HG03565 (cell line): ENCODE results near the gene ICAM4.

Experiments used
- ATAC-seq: cut with Tn5 transposase; IDR thresholded peaks from one replicate; pipeline ENCODE4 v1.9.1; 2021; ENCODE audit warnings: mild to moderate bottlenecking, moderate library complexity; ENCODE audit not compliant: unreplicated experiment

ICAM4 gene

GRCh38 chr19:10317045-10317856 lies 30.5 kb downstream of the ICAM4 start:
- no peak for ATAC-seq

DNA sequence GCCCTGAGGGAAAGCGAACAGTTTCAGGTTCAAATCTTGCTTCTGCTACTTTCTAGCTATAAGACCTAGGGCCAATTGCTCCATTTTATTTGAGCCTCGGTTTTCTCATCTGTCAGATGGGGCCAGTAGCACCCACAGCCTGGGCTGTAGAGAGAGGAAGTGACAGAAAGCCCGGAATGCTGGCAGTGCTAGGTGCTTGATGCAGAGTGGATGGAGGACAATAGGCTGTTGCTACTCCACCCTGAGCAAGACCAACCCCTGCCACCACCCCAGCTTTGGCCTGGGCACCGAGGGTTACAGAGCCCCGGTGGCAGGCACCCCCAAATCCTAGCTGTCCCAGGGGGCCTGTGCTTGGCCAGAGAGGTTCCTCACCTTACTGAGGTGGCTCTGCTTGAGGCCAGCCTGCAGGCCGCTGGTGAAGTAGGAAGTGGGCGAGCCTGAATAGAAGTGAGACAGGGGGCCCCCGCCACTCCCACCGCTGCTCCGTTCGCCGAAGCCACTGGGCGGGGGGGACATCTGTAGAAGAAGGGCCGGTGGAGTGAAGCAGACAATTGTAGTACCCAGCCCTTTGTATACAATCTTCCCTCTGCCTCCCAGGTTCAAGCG lies 31.2 kb downstream of the ICAM4 start:
- ATAC-seq = no peak

GRCh38 chr19:10318807-10319682 lies 32.3 kb downstream of the ICAM4 start:
- ATAC-seq = no peak

GRCh38 chr19:10320602-10321416 lies 34.1 kb downstream of the ICAM4 start:
- no peak for ATAC-seq

DNA sequence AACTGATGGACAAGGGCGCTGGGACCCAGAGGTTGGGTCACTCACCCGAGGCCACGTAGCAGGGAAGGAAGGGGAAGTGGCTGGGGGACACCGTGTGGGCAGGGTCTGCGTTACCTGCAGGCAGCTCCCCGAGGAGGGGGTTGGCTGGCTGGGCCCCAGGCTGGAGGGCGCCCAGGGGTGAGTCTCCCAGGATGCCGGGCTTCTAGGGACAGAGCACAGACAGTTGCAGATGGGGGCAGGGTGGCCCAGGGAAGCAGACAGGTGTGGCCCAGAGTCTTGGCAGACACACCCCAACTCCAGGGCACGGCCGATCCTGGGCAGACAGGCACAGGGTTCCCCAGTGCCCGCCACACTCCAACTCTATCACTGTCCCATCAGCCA lies 34.7 kb downstream of the ICAM4 start:
- no peak for ATAC-seq

GRCh38 chr19:10321874-10322835 lies 35.4 kb downstream of the ICAM4 start:
- ATAC-seq = no peak

DNA sequence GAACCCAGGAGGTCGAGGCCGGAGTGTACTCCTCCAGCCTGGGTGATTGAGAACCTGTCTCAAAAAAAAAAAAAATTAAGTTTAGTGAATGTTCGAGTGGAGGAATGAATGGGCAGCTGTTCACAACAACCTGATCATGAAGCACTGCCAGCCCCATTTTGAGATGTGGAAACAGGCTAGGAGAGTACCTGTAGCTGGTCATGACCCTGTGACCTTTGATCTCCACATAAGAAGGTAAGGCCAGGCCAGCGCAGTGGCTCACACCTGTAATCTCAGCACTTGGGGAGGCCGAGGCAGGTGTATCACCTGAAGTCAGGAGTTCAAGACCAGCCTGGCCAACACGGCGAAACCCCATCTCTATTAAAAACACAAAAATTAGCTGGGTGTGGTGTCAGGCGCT lies 39.0 kb downstream of the ICAM4 start:
- ATAC-seq = no peak

DNA sequence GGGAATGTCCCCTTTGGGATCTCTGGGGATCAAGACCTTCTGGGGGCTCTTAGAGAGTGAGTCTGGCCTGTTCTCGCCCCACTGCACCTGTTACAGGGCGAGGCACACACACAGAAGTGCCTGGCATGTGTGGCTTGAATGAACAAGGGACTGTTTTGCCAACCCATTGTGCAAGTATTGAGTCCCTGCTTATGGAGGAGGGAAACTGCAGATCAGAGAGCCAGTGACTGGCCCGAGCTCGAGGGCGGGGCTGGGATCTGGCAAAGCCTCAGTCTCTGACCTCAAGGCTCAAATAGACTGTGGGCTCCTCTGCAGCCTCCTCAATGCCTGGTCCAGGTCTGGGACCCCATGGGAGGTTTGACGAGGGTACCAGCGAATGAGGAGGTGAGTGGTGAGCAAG lies 41.0 kb downstream of the ICAM4 start:
- ATAC-seq = no peak

- ATAC-seq = no peak
Measured at GRCh38 chr19:10328558-10329429, 42.0 kb downstream of the ICAM4 start.

DNA sequence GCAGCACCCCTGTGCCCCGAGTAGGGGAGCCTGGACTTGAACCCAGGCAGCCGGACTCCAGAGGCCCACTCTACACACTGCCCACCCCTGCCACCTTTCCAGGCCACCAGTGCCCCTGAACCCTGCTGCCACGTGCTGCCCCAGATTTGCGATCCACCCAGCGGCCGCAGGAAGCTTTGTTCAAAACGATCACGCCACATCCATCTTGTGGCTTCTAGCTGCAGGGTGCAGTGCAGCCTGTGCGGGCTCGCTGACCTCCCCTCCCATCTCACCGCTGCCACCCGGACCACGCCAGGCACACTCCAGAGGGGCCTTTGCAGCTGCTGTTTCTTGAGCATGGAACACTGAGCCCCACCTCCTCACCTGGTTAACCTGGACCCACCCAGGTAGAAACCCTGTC lies 42.8 kb downstream of the ICAM4 start:
- no peak for ATAC-seq

DNA sequence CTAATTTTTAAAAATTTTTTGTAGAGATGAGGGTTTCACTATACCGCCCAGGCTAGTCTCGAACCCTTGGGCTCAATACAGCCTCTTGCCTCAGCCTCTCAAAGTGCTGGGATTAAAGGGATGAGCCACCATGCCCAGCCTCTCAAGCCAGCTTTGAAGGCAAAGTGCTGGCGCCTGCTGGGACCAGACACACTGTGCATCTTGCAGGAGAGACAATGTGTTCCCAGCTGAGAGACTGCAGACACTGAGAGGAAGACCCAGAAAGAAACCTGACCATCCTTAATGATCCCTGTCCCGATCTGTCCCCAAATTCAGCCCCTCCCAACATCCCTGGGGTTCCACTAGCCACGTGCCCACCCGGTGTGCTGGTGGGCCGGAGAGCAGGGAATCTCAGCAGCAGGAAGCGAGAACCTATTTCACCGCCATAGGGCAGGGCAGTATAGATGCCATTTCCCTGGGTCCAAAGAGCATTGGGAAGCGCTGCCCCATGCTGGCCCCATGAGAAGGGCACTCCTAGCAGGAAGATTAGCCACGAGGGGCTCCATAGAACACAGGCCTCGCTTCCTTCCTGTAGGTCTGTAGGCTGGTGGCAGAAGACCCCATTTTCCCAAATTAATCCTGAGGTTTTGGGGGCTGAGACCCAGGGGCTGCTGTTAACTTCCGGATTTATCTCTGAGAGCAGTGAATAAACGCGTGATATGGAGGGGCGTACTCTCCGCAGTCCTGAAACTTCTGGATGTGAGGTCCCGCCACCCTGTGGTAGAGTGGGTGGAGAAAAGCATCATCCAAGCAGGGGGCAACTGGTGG lies 45.6 kb downstream of the ICAM4 start:
- ATAC-seq = no peak

GRCh38 chr19:10332965-10333757 lies 46.4 kb downstream of the ICAM4 start, which contains the start of gene RAVER1:
Gene RAVER1 (minus strand): TSS chr19:10333529. CDS start chr19:10333507, 22 bp downstream.
- ATAC-seq = peak; percentile 76

DNA sequence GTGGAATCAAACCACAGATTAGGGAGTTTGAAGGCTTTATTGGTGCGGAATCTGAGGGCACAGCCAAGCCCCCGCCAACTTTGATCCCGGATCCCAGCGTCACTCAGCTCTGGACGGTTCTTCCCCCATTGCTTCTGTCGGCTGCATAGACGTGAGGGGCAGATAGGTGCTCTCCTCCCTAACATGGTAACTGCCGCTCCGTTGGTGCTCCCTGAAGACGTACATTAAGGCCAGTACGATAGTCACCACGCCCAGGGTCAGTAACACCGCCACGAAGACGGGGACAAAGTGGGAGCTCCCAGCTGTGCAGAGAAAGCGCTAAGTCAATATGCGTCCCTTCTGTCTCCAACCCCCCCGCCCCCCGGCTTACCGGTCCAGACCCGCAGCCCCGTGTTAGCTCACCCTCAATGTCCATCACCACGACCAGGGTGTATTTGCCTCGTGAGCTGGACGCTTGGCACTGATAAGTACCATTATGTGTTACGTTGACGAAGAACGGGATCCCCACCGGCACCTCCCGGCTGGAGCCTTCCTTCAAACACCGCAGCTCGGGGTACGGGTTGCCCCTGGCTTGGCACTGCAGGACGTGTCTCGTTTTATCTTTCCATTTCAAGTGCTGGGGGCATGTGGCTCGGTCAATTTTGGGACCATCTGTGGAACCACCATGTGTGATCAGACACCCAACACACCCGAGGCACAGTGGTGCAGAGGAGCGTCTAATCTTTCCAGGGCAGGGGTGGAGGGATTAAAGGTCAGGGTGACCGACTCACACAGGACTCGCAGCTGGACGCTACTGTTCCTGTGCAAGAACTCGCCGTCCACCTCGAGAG lies 47.2 kb downstream of the ICAM4 start:
- ATAC-seq = no peak

- ATAC-seq = no peak
Measured at GRCh38 chr19:10334588-10335351, 48.0 kb downstream of the ICAM4 start.

DNA sequence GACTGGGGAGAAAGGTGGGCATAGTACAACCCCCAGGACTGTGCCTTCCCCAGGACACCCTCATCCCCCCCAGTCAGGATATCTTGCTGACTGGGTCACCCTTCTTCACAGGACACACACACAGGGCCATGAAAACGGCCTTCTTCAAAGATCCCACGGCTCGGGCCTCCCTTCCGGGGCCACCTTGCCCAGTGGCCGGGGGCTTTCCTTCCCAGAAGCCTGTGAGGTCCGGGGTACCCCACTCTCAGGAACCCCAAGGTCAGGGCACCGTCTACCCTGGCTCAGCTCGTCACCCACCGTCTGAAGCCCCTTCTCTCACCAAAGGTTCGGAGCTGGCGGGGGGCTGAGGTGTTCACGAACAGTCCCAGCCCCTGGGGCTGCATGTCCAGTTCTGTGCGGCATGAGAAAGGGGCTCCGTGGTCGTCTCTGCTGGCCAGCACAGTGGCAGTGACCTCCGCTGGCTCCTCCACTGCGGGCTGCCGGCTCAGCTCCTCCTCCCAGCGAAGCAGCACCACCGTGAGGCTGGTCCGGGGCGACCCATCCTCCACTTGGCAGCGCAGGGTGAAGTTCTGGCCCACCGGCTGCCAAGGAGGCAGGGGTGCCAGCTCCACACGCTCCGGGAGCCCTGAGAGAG lies 48.7 kb downstream of the ICAM4 start:
- ATAC-seq = no peak
